ENCODE measurements around the gene ERCC6L2.

The ERCC6L2 gene

DNA sequence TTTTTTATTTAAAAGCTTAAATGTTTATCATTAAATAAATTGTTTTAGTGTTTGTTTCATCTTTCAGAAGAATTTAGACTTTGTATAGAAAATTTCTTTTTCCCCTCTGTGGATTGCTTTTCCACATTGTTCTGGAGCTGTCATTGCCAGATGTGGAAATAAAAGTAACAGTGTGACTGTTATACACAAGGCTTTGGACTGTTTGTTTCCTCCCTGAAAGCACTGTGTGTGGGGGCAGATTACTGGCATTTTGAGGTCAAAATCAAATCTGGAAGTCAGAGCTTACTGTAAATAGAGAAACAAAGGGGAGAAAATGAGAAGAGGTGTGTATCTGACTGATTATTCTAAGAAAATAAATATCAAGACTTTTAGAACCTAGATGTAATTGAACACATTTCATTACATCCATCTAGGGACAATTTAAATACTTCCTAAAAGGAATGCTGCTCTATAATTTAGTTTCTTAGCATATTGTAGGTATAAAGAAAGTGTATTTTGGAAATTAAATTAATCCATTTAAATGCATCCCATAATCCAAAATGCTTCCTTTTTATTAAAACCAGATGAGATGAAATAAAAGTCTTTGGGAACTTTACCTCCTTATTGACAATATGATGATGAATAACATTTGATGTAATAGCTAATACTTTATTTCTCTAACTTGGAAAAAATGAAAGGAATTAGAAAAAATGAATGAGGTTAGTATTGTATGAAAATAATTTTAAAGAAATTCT, 51.9 kb downstream of the ERCC6L2 start:
- in situ Hi-C loops (cut with HindIII; ENCODE audit: low sequenced_read_pairs): no loop called here
- TF ChIP-seq, protein P1, sequence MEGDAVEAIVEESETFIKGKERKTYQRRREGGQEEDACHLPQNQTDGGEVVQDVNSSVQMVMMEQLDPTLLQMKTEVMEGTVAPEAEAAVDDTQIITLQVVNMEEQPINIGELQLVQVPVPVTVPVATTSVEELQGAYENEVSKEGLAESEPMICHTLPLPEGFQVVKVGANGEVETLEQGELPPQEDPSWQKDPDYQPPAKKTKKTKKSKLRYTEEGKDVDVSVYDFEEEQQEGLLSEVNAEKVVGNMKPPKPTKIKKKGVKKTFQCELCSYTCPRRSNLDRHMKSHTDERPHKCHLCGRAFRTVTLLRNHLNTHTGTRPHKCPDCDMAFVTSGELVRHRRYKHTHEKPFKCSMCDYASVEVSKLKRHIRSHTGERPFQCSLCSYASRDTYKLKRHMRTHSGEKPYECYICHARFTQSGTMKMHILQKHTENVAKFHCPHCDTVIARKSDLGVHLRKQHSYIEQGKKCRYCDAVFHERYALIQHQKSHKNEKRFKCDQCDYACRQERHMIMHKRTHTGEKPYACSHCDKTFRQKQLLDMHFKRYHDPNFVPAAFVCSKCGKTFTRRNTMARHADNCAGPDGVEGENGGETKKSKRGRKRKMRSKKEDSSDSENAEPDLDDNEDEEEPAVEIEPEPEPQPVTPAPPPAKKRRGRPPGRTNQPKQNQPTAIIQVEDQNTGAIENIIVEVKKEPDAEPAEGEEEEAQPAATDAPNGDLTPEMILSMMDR (IDR thresholded peaks at IDR 0.05; ENCODE audit: low read depth, low read length, missing control alignments): no peak
- no peak overlapping the region for H3K4me3 ChIP-seq (ENCODE audit: low read depth, low read length)
- no peak for DNase-seq (ENCODE audit: low read depth)

DNA sequence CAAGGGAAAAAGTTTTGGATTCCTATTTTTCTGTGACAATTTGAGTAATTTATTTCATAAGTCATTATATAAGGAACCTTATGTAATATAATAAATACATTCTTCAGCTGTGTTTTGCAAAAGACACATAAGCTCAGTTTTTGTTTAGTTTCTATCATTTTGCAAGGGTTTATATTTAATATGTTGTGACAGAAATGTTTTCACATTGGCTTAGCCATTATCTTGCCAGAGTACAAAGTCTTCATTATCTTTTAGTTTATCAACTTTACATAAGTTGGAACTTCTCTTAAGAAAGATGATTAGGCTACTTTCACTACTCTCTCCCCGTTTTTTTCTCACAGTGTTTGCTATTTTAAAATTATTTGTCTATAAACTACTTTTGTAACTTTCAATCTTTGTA, 54.8 kb downstream of the ERCC6L2 start:
- DNase-seq (ENCODE audit: low read depth): no peak
- TF ChIP-seq, protein P1 (IDR thresholded peaks at IDR 0.05; ENCODE audit: low read depth, low read length, missing control alignments): no peak
- in situ Hi-C loops (cut with HindIII; ENCODE audit: low sequenced_read_pairs): no loop called here
- H3K4me3 ChIP-seq (ENCODE audit: low read depth, low read length): no peak overlapping the region

DNA sequence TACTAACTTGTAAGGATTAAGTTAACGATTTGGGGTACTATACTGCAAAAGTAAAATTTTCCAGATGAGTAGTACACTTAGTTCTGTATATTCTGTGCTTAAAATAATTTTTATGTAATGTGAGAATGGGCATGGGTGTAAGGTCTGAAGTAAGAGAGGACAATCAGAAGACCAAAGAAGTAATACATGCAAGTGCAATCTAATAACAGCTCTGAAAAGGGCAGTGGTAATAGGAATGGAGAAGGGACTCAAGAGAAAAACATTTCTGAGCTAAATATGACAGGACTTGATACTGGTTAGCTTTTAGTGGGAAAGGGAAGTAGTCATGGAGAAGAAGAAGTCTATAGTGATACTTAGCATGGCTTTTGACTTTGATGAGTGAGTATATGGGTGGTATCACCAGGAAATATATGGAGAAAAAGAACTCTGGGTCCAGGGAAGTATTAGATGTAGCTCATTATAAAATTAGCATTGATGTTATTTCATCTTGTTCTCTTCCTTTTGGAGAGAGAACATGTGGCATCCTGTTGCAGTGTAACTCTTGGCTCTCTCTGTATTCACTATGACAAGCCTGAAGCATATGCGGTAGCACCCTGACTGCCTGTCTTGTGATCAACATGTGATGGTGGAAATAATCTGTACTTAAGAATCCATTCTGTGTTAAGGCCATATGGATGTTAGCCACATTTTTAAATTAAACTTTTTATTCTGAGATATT, 60.5 kb downstream of the ERCC6L2 start:
- TF ChIP-seq, protein P1 (IDR thresholded peaks at IDR 0.05; ENCODE audit: low read depth, low read length, missing control alignments): no peak
- H3K4me3 ChIP-seq (ENCODE audit: low read depth, low read length): no peak overlapping the region

DNA sequence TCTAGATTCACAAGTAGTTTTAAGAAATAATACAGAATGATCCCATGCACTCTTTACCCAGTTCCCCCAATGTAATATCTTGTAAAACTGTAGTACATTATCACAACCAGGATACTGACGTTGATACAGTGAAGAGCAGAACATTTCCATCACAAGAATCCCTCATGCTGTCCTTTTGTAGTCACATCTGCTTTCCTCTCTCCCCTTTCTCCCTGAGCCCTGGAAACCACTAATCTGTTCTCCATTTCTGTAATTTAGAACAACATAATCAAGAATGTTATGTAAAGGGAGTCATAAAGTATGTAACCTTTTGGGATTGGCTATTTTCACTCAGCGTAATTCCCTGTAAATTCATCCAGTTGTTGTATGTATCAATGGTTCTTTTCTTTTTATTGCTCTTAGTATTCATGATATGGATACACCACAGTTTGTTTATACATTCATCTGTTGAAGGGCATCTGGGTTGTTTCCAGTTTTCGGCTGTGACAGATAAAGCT, 61.1 kb downstream of the ERCC6L2 start:
- TF ChIP-seq, protein P1 (IDR thresholded peaks at IDR 0.05; ENCODE audit: low read depth, low read length, missing control alignments): no peak
- in situ Hi-C loops (cut with HindIII; ENCODE audit: low sequenced_read_pairs): no loop called here
- DNase-seq (ENCODE audit: low read depth): no peak
- H3K4me3 ChIP-seq (ENCODE audit: low read depth, low read length): no peak overlapping the region

More for the DNA sequence above, 60.5 kb downstream of the ERCC6L2 start:
- DNase-seq (ENCODE audit: low read depth): no peak
- in situ Hi-C loops (cut with HindIII; ENCODE audit: low sequenced_read_pairs): no loop called here

DNA sequence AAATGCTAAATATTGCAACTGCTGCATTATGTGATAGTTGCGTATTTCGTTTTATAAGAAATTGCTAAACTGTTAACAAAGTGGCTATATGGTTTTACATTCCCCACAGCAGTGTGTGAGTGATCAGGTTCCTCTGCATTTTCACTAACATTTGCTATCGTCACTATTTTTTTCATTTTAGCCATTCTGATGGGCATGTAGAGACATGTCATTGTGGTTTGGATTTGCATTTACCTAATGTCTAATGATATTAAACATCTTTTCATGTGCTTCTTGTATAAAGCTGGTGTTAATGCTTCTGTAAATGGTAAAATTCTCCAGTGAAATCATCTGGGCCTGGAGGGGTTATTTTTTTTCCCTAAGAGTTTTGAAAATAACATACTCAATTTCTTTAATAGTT, 61.6 kb downstream of the ERCC6L2 start:
- H3K4me3 ChIP-seq (ENCODE audit: low read depth, low read length): no peak overlapping the region
- TF ChIP-seq, protein P1 (IDR thresholded peaks at IDR 0.05; ENCODE audit: low read depth, low read length, missing control alignments): no peak
- DNase-seq (ENCODE audit: low read depth): no peak
- in situ Hi-C loops (cut with HindIII; ENCODE audit: low sequenced_read_pairs): no loop called here

DNA sequence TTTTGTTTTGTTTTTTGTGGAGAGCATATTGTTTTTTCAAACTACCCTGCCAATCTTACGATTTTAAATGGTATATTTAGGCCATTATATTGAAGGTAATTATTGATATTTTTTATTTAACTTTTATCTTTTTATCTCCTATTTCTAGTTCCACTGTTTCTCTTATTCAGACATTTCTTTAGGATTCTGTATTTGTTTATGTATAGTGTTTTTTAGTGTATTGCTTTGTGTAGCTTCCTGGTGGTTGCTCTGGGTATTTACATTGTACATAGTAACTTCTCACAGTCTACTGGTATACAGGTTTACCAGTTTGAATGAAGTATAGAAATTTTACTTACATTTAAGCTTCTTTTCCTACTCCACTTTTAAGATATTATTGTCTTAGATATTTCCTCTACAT, 63.2 kb downstream of the ERCC6L2 start:
- no peak overlapping the region for H3K4me3 ChIP-seq (ENCODE audit: low read depth, low read length)
- TF ChIP-seq, protein P1 (IDR thresholded peaks at IDR 0.05; ENCODE audit: low read depth, low read length, missing control alignments): no peak
- in situ Hi-C loops (cut with HindIII; ENCODE audit: low sequenced_read_pairs): no loop called here
- DNase-seq (ENCODE audit: low read depth): no peak

Data from astrocyte of the cerebellum (primary cell).